ENCODE data around the gene CCDC106. TPM values are rescaled to one million over a fixed set of nuclear protein-coding genes. Genes with fewer than 3 reads are reported as not detected.

The CCDC106 gene
- total RNA-seq, 1 experiment from 2014 or later = 17.4 TPM

GRCh38 chr19:55626350-55626749 is 21.7 kb upstream of the CCDC106 start:
- H3K36me3 ChIP-seq (ENCODE audit: control insufficient read depth, insufficient read depth, low read length) = no peaks in the 10 kb centered on the region
- ChIA-PET POLR2A (interaction anchor here (0.7 to 1.1 kb wide), 2 partner anchors 27 to 191 kb away, joined by 3 to 6 read pairs; partner anchors contain the start of gene FIZ1), CTCF (interaction anchor here (0.6 to 1.5 kb wide), 2 partner anchors 122 to 136 kb away, joined by 6 to 10 read pairs; no protein-coding TSS in a partner anchor)
- TF ChIP-seq CTCF (IDR thresholded peaks at IDR 0.05; ENCODE audit: insufficient read depth in 1 of 2, low read depth in 1 of 2, low read length in 1 of 2, severe bottlenecking in 1 of 2, unreplicated experiment in 1 of 2) = no peak
- H3K36me3 Mint-ChIP-seq (ENCODE audit: insufficient read depth, unreplicated experiment) = peaks cover 21% of the 10 kb centered on the region
- no TSS peak for BruUV-seq (replicated peaks)
- H3K9me3 ChIP-seq = 0 out of 2 replicates have a peak, but pooled peaks cover 6% of the 10 kb centered on the region
- H3K4me1 ChIP-seq = no peaks in the 10 kb centered on the region
- no peaks in the 10 kb centered on the region for H3K27me3 ChIP-seq (replicated peaks; ENCODE audit: control insufficient read depth, insufficient read depth, low read length)
- H3K4me3 Mint-ChIP-seq (ENCODE audit: unreplicated experiment) = no peak overlapping the region
- H3K9me3 Mint-ChIP-seq (ENCODE audit: unreplicated experiment) = no peaks in the 10 kb centered on the region
- no peak overlapping the region for H3K27ac Mint-ChIP-seq (ENCODE audit: unreplicated experiment)
- H3K27me3 Mint-ChIP-seq (ENCODE audit: insufficient read depth, unreplicated experiment) = no peaks in the 10 kb centered on the region
- intact Hi-C loops (cut with micrococcal nuclease; ENCODE audit: unreplicated experiment) = no loop called here
- DNase-seq = no peak
- H3K4me1 Mint-ChIP-seq (ENCODE audit: low read depth, unreplicated experiment) = peaks cover 7% of the 10 kb centered on the region
- no peak overlapping the region for H3K4me3 ChIP-seq (ENCODE audit: low read depth, low read length)

DNA sequence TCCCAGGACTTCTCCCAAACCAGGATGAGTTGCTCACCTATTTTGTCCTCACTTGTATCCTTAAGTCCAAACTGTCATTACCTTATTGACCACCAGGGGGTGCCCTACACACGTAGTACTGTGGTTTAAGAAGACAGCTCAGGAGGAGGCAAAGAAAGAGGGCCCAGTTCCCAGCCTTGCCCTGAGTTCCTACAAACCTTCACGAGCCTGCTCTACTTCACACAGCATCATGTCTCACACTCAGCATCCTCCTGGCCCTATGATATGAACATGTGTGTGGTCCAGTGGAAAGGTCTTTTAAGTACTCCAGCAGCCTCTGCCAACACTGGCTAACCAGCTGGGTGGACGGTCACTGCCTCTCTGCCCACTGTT is 15.6 kb upstream of the CCDC106 start:
- peak overlapping the region; percentile 30 for H3K4me3 Mint-ChIP-seq (ENCODE audit: unreplicated experiment)

DNA sequence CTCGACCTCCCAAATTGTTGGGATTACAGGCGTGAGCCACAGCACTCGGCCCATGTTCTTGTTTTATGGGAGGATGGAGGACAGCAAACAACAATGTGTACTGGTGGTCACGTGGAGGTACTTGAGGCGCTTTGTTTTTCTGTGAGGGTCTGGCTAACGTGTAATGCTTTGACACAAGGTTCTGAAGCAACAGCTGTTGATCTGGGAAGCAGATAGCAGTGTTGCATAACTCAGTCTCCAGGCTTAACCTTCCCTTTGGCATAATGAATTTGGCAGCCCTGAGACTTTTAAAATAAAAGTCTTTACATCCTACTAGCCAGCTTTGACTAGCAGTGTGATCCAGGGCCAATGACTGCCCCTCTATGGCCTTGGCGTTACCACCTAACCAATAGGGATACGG is 14.2 kb upstream of the CCDC106 start:
- BruUV-seq (replicated peaks) = no TSS peak
- no peaks in the 10 kb centered on the region for H3K9me3 Mint-ChIP-seq (ENCODE audit: unreplicated experiment)
- Histone ChIP-seq H3K4me1 (peaks cover 7% of the 10 kb centered on the region), H3K4me3 (ENCODE audit: low read depth, low read length) (no peak overlapping the region), H3K36me3 (ENCODE audit: control insufficient read depth, insufficient read depth, low read length) (0 out of 2 replicates have a peak, but pooled peaks cover 2% of the 10 kb centered on the region), H3K27me3 (replicated peaks; ENCODE audit: control insufficient read depth, insufficient read depth, low read length) (no peaks in the 10 kb centered on the region), H3K9me3 (no peaks in the 10 kb centered on the region)
- H3K4me3 Mint-ChIP-seq (ENCODE audit: unreplicated experiment) = no peak overlapping the region
- H3K4me1 Mint-ChIP-seq (ENCODE audit: low read depth, unreplicated experiment) = peaks cover 31% of the 10 kb centered on the region
- peaks cover 52% of the 10 kb centered on the region for H3K36me3 Mint-ChIP-seq (ENCODE audit: insufficient read depth, unreplicated experiment)
- peak overlapping the region; percentile 97 for H3K27ac Mint-ChIP-seq (ENCODE audit: unreplicated experiment)
- H3K27me3 Mint-ChIP-seq (ENCODE audit: insufficient read depth, unreplicated experiment) = no peaks in the 10 kb centered on the region
- no peak for TF ChIP-seq CTCF (IDR thresholded peaks at IDR 0.05; ENCODE audit: insufficient read depth in 1 of 2, low read depth in 1 of 2, low read length in 1 of 2, severe bottlenecking in 1 of 2, unreplicated experiment in 1 of 2)
- intact Hi-C loops (cut with micrococcal nuclease; ENCODE audit: unreplicated experiment) = loop anchor here (2.0 to 10.0 kb wide), 3 partner anchors 53 to 249 kb away; partner anchors contain the start of genes RPL28, TMEM238 and ZNF579
- ChIA-PET CTCF (interaction anchor here (0.8 to 2.0 kb wide), 4 partner anchors 9 to 531 kb away, joined by 3 to 14 read pairs (median 9); partner anchors contain the start of genes U2AF2 and ZNF581), POLR2A (interaction anchor here (0.7 to 1.3 kb wide), 3 partner anchors 9 to 295 kb away, joined by 5 to 12 read pairs (median 9); partner anchors contain the start of gene ZNF581)
- no peak for DNase-seq

More for the DNA sequence above, 15.6 kb upstream of the CCDC106 start:
- POLR2A ChIA-PET = interaction anchor here (0.5 to 1.7 kb wide), 6 partner anchors 8 to 156 kb away, joined by 3 to 12 read pairs (median 4); partner anchors contain the start of genes FIZ1 and ZNF784
- CTCF ChIA-PET = interaction anchor here (0.5 to 2.3 kb wide), 24 partner anchors 8 to 1084 kb away, joined by 3 to 18 read pairs (median 5); partner anchors contain the start of genes FIZ1, HSPBP1, ISOC2 and PTPRH
- peak; percentile 93 for DNase-seq
- H3K9me3 Mint-ChIP-seq (ENCODE audit: unreplicated experiment) = no peaks in the 10 kb centered on the region
- H3K27me3 ChIP-seq (replicated peaks; ENCODE audit: control insufficient read depth, insufficient read depth, low read length) = no peaks in the 10 kb centered on the region
- peaks cover 7% of the 10 kb centered on the region for H3K4me1 ChIP-seq
- TF ChIP-seq CTCF (IDR thresholded peaks at IDR 0.05; ENCODE audit: insufficient read depth in 1 of 2, low read depth in 1 of 2, low read length in 1 of 2, severe bottlenecking in 1 of 2, unreplicated experiment in 1 of 2) = peak; percentile 88
- H3K36me3 ChIP-seq (ENCODE audit: control insufficient read depth, insufficient read depth, low read length) = no peaks in the 10 kb centered on the region
- H3K27ac Mint-ChIP-seq (ENCODE audit: unreplicated experiment) = peak overlapping the region; percentile 3
- no TSS peak for BruUV-seq (replicated peaks)
- H3K27me3 Mint-ChIP-seq (ENCODE audit: insufficient read depth, unreplicated experiment) = no peaks in the 10 kb centered on the region
- peaks cover 30% of the 10 kb centered on the region for H3K4me1 Mint-ChIP-seq (ENCODE audit: low read depth, unreplicated experiment)
- intact Hi-C loops (cut with micrococcal nuclease; ENCODE audit: unreplicated experiment) = loop anchor here (1.0 to 10.0 kb wide), 3 partner anchors 8 to 248 kb away; partner anchors contain the start of genes RPL28 and TMEM238
- H3K36me3 Mint-ChIP-seq (ENCODE audit: insufficient read depth, unreplicated experiment) = peaks cover 41% of the 10 kb centered on the region
- no peaks in the 10 kb centered on the region for H3K9me3 ChIP-seq
- no peak overlapping the region for H3K4me3 ChIP-seq (ENCODE audit: low read depth, low read length)
